Keratinocyte (primary cell): ENCODE results near the gene BORCS8. TPM values are rescaled to one million over a fixed set of nuclear protein-coding genes. Genes with fewer than 3 reads are reported as not detected.
"Not testable (repeated sequence)": the region's sequence is repeated elsewhere in the genome, so short reads cannot be mapped to it uniquely, and the experiment has no call there.

ENCODE experiments used
- DNase-seq: peaks from one replicate; pipeline ENCODE4 v3.0.0-alpha.2; 2011; ENCODE audit warnings: low read depth, missing footprints, low spot score
- FAIRE-seq: peaks from 2 replicates; lab custom pipeline; 2011; peaks lifted over from hg19 to GRCh38; lab: Jason Lieb, UNC
- H2AFZ ChIP-seq: 2 replicates; pipeline ENCODE4 v1.6.0; 2012; ENCODE audit warnings: low read length, control low read depth, inconsistent platforms; ENCODE audit not compliant: control insufficient read depth
- H3K27ac ChIP-seq: 2 replicates; pipeline ENCODE4 v1.5.1; 2011; ENCODE audit warnings: low read length; ENCODE audit not compliant: control insufficient read depth, insufficient read depth
- H3K27me3 ChIP-seq: 3 replicates; pipeline ENCODE4 v1.6.0; 2011; ENCODE audit warnings: low read length; ENCODE audit not compliant: control insufficient read depth, insufficient read depth; ENCODE audit errors: extremely low read depth
- H3K36me3 ChIP-seq, 2 experiments: 2 replicates in 1 of 2; 3 replicates in 1 of 2; pipeline ENCODE4 v1.5.1; 2011; ENCODE audit warnings: low read length in 2 of 2, mild to moderate bottlenecking in 1 of 2; ENCODE audit not compliant: control insufficient read depth in 2 of 2, insufficient read depth in 2 of 2; ENCODE audit errors: extremely low read depth in 1 of 2
- H3K4me1 ChIP-seq: 3 replicates; pipeline ENCODE4 v1.5.1; 2011; ENCODE audit warnings: low read length; ENCODE audit not compliant: control insufficient read depth, insufficient read depth; ENCODE audit errors: extremely low read depth
- H3K4me2 ChIP-seq: 3 replicates; pipeline ENCODE4 v1.6.0; 2011; ENCODE audit warnings: low read depth, low read length; ENCODE audit not compliant: control insufficient read depth, insufficient read depth; ENCODE audit errors: extremely low read depth
- H3K4me3 ChIP-seq, 3 experiments: fragments of 200-600 bp in 1 of 3; sonication (generic) in 1 of 3; 2 replicates in 2 of 3; 3 replicates in 1 of 3; pipeline ENCODE4 v1.5.1; 2011 to 2016; ENCODE audit warnings: low read length in 3 of 3, mild to moderate bottlenecking in 3 of 3, control low read depth in 2 of 3, inconsistent platforms in 1 of 3, low read depth in 1 of 3, mixed read lengths in 1 of 3, mixed run types in 1 of 3, moderate library complexity in 1 of 3; ENCODE audit not compliant: control insufficient read depth in 2 of 3, insufficient read depth in 2 of 3; ENCODE audit errors: extremely low read depth in 1 of 3
- H3K79me2 ChIP-seq: 2 replicates; pipeline ENCODE4 v1.6.0; 2012; ENCODE audit warnings: low read length; ENCODE audit not compliant: control insufficient read depth, insufficient read depth
- H3K9ac ChIP-seq: 3 replicates; pipeline ENCODE4 v1.6.0; 2011; ENCODE audit warnings: low read length; ENCODE audit not compliant: control insufficient read depth, insufficient read depth; ENCODE audit errors: extremely low read depth
- H3K9me1 ChIP-seq: 3 replicates; pipeline ENCODE4 v1.6.0; 2011; ENCODE audit warnings: low read length; ENCODE audit not compliant: control insufficient read depth, insufficient read depth; ENCODE audit errors: extremely low read depth
- H3K9me3 ChIP-seq: 2 replicates; pipeline ENCODE4 v1.5.1; 2012; ENCODE audit warnings: low read depth, low read length; ENCODE audit not compliant: control insufficient read depth
- H4K20me1 ChIP-seq: 3 replicates; pipeline ENCODE4 v1.6.0; 2011; ENCODE audit warnings: low read length; ENCODE audit not compliant: control insufficient read depth, insufficient read depth; ENCODE audit errors: extremely low read depth
- CTCF ChIP-seq, 3 experiments: IDR thresholded peaks in 1 of 3; conservative IDR thresholded peaks in 1 of 3; optimal IDR thresholded peaks in 1 of 3; 2 replicates in 2 of 3; 3 replicates in 1 of 3; pipeline versions ENCODE3 to v1.5.1; 2011; ENCODE audit warnings: low read length in 3 of 3, mild to moderate bottlenecking in 3 of 3, moderate library complexity in 2 of 3, control low read depth in 1 of 3, inconsistent platforms in 1 of 3; ENCODE audit not compliant: insufficient read depth in 2 of 3; ENCODE audit errors: extremely low read depth in 1 of 3
- EZH2 ChIP-seq: IDR thresholded peaks from one replicate; pipeline ENCODE4 v1.6.1; 2012; ENCODE audit warnings: inconsistent platforms, mild to moderate bottlenecking, low read length, moderate library complexity
- dilution Hi-C: fragments of 300-500 bp; cut with MboI; formaldehyde crosslinking; loops from one replicate; pipeline ENCODE4 v1.7.0; 2020; ENCODE audit warnings: low sequenced_read_pairs; ENCODE audit not compliant: extremely low pct_ligation_motif_present
- polyA plus RNA-seq, 5 experiments: library from polyadenylated mRNA; depleted of rRNA in 3 of 5; stranded (reverse) in 3 of 5; stranded (forward) in 1 of 5; unstranded in 1 of 5; fragments of >200 nt; gene quantifications; 1 replicate in 1 of 5; 2 replicates in 3 of 5; 3 replicates in 1 of 5; pipeline versions ENCODE4 v1.2.1 to v1.2.3, GENCODE V29; 2011 to 2012; ENCODE audit warnings: missing spikeins in 2 of 5, low read depth in 1 of 5, low replicate concordance in 1 of 5

Gene BORCS8
- polyA plus RNA-seq, 1 donor (not counting 4 experiments of a cell fraction or from before 2014, with no cell fraction given), result 16.3 TPM

DNA sequence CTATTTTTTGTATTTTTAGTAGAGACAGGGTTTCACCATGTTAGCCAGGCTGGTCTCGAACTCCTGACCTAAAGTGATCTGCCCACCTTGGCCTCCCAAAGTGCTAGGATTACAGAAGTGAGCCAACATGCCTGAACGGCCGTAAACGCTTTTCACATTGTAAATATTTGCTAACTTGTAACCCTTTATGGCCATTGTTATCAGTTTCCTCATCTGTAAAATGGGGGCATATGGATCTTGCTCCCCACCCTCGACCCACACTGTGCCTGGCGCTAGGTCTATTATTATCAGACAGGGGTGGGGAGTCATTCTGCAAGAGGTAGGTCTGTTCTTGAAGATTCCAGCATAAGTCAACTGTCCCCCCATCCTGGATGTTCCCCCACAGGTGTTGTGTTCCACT lies 31.7 kb upstream of the BORCS8 start:
- H3K4me1 ChIP-seq, result peaks cover 3% of the 10 kb centered on the region
- dilution Hi-C loops, result no loop called here
- no peak overlapping the region for H3K4me3 ChIP-seq
- H2AFZ ChIP-seq, result no peak overlapping the region
- H4K20me1 ChIP-seq, result no peaks in the 10 kb centered on the region
- H3K27ac ChIP-seq, result no peak overlapping the region
- DNase-seq (no peak), FAIRE-seq (no peak)
- H3K9me3 ChIP-seq, result no peaks in the 10 kb centered on the region
- no peaks in the 10 kb centered on the region for H3K79me2 ChIP-seq
- no peak overlapping the region for H3K4me2 ChIP-seq
- no peaks in the 10 kb centered on the region for H3K9me1 ChIP-seq
- H3K36me3 ChIP-seq, result no peaks in the 10 kb centered on the region
- peaks cover 17% of the 10 kb centered on the region for H3K27me3 ChIP-seq
- TF ChIP-seq CTCF (optimal IDR thresholded peaks at IDR 0.05 in 1 of 3, IDR thresholded peaks at IDR 0.05 in 1 of 3, conservative IDR thresholded peaks at IDR 0.05 in 1 of 3; ENCODE audit: extremely low read depth in 1 of 3, insufficient read depth in 2 of 3, low read length in 3 of 3) (no peak), EZH2 (no peak)
- no peak overlapping the region for H3K9ac ChIP-seq

- H3K9me1 ChIP-seq, result no peaks in the 10 kb centered on the region
- no peak for TF ChIP-seq EZH2
- TF ChIP-seq CTCF (optimal IDR thresholded peaks at IDR 0.05 in 1 of 3, IDR thresholded peaks at IDR 0.05 in 1 of 3, conservative IDR thresholded peaks at IDR 0.05 in 1 of 3; ENCODE audit: extremely low read depth in 1 of 3, insufficient read depth in 2 of 3, low read length in 3 of 3), result no peak
- dilution Hi-C loops, result no loop called here
- no peak overlapping the region for H3K9ac ChIP-seq
- H4K20me1 ChIP-seq, result no peaks in the 10 kb centered on the region
- FAIRE-seq, result no peak
- no peaks in the 10 kb centered on the region for H3K36me3 ChIP-seq
- H3K9me3 ChIP-seq, result no peaks in the 10 kb centered on the region
- no peak for DNase-seq
- peaks cover 17% of the 10 kb centered on the region for H3K27me3 ChIP-seq
- no peak overlapping the region for H3K27ac ChIP-seq
- no peak overlapping the region for H3K4me2 ChIP-seq
- no peaks in the 10 kb centered on the region for H3K79me2 ChIP-seq
- no peak overlapping the region for H2AFZ ChIP-seq
- H3K4me1 ChIP-seq, result peaks cover 3% of the 10 kb centered on the region
- H3K4me3 ChIP-seq, result no peak overlapping the region
Measured at GRCh38 chr19:19223060-19223459, 31.1 kb upstream of the BORCS8 start.

DNA sequence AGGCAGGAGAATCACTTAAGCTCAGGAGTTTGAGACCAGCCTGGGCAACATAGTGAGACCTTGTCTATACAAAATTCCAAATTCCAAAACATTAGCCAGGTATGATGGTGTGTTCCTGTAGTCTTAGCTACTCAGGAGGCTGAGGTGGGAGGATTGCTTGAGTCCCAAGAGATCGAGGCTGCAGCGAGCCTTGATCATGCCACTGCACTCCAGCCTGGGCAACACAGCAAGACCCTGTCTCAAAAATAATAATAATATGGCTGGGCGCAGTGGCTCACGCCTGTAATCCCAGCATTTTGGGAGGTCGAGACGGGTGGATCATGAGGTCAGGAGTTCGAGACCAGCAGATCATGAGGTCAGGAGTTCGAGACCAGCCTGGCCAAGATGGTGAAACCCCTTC lies 29.0 kb upstream of the BORCS8 start:
- H3K4me2 ChIP-seq, H3K9me1 ChIP-seq, dilution Hi-C loops, H3K36me3 ChIP-seq, H4K20me1 ChIP-seq, H3K27ac ChIP-seq, H3K4me3 ChIP-seq, H3K4me1 ChIP-seq, H3K9me3 ChIP-seq, DNase-seq, H3K79me2 ChIP-seq, H2AFZ ChIP-seq, FAIRE-seq, H3K9ac ChIP-seq: not testable (repeated sequence)
- H3K27me3 ChIP-seq, result peaks cover 17% of the 10 kb centered on the region
